GM21526 (cell line): Measurements from ENCODE around the gene P2RY8.
"Not testable (repeated sequence)": the region's sequence is repeated elsewhere in the genome, so short reads cannot be mapped to it uniquely, and the experiment has no call there.

ENCODE experiments used
- ATAC-seq: cut with Tn5 transposase; IDR thresholded peaks from one replicate; pipeline ENCODE4 v1.9.1; 2021; ENCODE audit warnings: moderate library complexity; ENCODE audit not compliant: unreplicated experiment, low FRiP score

P2RY8 gene

GRCh38 chrX:1545776-1546408, 8.9 kb upstream of the P2RY8 start:
- no peak for ATAC-seq

GRCh38 chrX:1542994-1543725, 6.2 kb upstream of the P2RY8 start:
- no peak for ATAC-seq

GRCh38 chrX:1539146-1539545, 2.2 kb upstream of the P2RY8 start:
- ATAC-seq, result not testable (repeated sequence)

- ATAC-seq, result not testable (repeated sequence)
Measured at GRCh38 chrX:1537716-1538090, 718 bp upstream of the P2RY8 start.

DNA sequence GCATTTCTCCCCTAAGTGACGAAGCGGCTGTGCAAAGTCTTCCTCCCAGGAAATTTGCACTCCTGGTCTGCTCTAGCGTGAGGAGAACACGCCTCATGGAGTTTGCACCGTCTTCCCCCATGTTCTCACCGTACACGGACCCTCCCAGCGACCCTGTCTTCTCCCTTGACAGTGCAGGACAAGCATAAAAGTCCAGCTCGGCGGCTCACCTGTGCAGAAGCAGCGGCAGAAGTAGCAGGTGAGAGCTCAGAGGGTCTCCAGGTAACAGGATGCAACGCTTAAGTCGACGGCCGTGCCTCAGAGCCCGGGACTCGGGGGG, 314 bp downstream of the P2RY8 start:
- peak; percentile 2 for ATAC-seq

DNA sequence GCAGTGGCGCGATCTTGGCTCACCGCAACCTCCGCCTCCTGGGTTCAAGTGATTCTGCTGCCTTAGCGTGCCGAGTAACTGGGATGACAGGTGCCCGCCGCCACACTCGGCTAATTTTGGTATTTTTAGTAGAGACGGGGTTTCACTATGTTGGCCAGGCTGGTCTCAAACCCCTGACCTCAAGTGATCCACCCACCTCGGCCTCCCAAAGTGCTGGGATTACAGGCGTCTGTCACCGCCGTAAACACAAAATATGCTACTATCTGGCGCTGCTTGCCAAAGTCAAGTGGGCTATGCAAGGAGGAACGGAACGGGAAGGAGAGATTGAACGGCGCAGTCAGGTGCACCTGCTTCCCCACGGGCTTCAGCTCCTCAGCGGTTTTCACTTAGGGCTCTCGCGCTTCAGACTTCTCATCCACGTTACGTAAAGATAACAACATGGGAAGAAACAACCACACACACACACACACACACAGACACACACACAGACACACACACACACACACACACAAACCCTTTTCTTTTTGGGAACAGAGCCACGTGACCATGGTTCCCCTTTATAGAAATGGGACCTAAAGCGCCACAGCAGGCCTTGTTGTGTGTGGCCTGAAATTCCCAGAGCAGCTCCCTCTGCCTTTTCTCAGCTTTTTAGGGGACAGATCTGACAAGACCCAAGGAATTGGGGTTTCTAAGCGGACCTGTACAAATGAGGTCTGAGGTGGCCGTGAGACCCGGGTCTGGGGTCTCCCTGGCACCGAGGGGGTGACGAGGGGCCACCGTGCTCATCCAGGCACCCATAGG, 1.5 kb downstream of the P2RY8 start:
- ATAC-seq, result no peak

DNA sequence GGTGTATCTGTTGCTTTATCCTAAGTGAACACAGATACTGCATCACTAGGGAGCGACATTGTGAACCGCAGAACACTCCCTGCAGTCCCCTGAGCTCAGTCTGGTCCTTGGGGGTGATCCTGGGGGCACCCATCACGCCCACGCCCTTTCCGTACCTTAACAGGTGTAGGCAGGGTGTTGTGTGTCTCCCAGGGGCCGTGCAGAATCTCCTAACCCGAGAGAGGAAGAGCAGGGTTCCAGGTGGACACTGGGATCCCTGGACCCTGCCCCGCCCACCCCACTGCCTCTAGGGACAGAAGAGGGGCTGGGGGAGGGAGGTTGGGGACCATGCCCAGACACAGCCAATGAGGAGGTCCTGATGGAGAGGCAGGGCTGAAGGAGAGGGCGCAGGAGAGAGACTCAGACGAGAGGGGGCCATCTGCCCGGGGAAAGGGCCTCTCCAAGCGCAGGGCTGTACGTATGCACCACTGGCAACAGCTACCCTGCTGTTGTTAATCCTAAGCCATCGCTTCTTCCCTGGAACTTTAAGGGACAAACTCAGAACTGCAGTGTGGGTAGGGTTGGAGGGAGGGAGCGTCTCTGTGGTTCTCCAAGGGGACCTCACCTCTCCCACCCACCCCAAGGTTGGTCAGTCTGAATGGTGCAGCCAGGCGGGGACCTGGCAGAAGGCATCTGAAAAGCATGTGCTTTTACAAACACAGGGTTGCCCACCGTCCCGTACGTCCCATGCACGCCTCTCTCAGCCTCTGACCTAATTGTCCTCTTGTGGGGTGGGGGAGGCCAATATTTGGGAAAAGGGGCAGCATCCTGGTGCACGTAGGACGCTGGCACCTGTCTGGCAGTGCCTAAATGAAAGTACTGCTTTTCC, 2.5 kb downstream of the P2RY8 start:
- peak; percentile 27 for ATAC-seq

DNA sequence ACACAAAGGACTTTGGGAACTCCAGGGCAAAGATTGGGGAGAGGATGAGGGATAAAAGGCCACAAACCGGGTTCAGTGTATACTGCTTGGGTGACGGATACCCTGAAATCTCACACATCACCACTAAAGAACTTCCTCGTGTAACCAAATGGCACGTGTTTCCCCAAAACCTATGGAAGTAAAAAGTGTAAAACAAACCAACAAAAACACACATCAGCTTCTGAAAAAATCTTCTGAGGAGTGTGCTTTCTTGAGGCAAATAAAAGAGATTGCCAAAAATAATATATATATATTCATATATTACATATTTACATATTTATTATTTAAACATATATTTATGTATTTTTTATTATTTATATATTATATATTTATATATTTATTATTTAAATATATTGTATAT, 3.9 kb downstream of the P2RY8 start:
- ATAC-seq, result no peak

DNA sequence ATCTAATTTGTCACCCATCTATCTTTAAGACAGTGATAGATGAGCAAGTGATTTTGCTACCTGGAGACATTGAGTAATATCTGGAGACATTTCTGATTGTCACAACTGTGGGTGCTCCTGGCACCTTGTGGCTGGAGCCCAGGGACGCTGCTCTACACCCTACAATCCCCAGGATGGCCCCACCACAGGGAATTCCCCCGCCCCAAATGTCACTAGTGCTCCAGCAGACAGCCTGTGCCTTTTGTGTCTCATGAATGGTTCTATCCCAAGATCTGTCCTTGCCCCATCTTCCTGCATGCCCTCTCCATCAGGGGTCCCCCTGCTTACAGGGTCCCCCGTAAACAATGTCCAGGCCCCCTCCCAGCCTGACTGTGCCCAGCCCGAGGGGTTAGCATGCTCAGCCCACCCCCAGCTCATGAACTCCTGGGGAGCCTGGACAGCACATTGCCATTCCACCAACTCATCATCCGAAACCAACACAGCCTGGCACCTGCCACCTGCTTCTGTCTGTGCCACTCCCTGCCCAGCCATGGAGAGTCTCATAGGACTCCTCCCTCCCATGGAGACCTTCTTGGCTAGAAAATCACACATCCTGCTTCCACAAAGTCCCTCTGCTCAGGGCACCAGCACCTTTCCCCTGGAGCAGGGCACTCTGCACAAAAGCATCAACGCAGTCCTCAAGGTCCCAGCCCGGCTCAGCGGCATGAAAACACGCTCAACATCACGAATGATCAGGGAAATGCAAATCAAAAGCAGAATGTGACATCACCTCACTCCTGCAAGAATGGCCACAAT, 5.7 kb downstream of the P2RY8 start:
- ATAC-seq, result no peak

DNA sequence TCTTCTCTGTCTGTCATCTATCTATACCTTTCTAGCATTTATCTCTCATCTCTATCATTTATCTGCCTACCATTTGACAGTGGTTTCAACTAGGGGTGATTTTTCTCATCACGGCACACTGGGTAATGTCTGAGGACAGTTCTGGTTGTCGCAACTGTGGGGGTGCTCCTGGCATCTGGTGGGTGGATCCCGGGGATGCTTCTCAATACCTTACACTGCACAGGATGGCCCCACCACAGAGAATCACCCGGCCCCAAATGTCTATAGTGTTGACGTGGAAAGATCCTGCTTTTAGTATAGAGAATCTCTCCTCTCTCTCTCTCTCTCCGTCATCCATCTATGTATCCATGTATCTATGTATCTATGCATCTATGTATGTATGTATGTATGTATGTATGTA, 7.2 kb downstream of the P2RY8 start:
- ATAC-seq, result no peak

GRCh38 chrX:1529328-1529727, 7.7 kb downstream of the P2RY8 start:
- ATAC-seq, result no peak

DNA sequence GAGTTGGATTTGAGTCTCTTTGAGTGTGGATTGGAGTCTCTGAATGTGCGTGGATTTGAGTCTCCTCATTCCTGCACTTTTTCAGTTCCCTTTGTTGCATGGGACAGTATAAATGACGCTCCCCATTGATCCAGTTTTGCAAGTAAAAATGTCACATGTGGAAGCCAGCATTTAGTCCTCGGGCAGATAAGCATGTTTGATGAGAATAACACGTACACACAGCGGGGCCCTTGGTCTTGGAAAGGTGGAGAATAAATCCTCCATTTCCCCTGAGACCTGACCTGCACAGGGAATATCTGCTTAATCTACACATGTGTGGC, 8.1 kb downstream of the P2RY8 start:
- no peak for ATAC-seq

GRCh38 chrX:1528186-1528883, 8.7 kb downstream of the P2RY8 start:
- ATAC-seq, result no peak

DNA sequence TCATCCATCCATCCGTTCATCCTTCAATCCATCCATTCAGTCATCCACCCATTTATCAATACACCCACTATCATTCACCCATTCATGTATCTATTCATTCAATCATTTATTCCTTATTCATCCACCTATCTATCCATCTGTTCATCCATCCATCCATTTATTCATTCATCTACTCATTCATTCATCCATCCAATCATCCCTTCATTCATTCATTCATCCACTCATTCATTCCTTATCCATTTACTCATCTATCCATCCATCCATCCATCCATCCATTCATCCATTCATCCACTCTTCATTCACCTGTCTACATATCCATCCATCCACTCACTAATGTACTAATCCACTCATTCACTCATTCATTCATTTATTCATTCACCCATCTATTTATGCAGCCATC, 9.5 kb downstream of the P2RY8 start:
- no peak for ATAC-seq

- ATAC-seq, result no peak
Measured at GRCh38 chrX:1526565-1526964, 10.4 kb downstream of the P2RY8 start.

DNA sequence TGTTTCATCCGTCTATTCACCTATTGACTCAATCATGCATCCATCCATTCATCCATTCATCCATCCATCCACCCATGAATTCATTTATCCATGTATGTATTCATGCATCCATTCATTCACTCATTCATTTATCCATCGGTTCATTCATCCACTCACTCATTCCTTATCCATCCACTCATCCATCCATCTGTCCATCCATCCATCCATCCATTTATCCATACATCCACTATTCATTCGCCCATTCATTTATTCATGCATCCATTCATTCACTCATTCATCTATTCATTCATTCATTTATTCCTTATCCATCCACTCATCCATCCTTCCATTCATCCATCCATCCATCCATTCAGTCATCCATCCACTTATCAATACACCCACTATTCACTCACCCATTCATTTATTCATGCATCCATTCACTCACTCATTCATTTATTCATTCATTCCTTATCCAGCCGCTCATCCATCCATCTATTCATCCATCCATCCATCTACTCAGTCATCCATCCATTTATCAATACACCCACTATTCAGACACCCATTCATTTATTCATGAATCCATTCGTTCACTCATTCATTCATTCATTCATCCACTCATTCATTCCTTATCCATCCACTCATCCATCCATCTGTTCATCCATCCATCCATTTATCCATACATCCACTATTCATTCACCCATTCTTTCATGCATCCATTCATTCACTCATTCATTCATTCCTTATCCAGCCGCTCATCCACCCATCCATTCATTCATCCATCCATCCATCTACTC, 11.2 kb downstream of the P2RY8 start:
- ATAC-seq, result no peak

DNA sequence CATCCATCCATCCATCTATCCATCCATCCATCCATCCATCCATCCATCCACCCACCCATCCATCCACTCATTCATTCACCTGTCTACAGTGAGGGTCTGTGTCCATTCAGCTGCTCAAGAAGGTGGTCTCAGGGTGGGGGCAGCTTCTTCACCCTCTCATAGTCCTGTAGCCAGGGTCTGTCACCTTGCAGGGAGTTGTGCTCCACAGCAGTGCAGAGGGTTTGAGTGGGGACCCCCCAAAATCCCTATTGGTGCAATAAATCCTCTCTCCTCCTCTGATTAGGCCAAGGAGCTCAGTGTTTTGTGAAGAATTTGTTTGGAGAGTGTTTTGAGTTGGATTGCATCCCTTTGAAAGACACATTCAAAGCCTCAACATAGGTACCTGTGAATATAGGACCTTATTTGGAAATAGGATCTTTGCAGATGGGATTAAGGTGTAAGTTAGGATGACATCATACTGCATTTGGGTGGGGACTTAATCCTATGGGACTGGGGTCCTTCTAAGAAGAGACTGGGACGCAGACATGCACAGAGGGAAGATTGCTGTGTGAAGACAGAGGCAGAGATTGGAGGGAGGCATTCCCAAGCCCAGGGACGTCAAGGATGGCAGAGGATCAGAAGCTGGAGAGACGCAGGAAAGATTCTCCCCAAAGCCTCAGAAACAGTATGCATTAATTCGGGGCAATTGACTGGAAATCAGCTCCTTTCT, 12.0 kb downstream of the P2RY8 start:
- no peak for ATAC-seq

DNA sequence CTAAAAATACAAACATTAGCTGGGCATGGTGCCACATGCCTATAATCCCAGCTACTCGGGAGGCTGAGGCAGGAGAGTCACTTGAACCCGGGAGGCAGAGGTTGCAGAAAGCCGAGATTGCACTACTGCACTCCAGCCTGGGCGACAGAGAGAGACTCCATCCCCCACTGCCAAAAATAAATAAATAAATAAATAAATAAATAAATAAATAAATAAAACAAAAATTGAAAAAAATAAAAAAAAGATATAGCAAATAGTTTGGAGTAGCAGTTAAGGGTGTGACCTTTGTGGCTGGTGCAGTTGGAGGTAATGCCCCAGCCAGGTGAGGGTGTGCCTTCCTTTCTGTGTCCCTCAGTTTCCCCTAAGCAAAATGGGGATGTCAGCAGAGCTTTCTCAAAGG, 14.1 kb downstream of the P2RY8 start:
- not testable (repeated sequence) for ATAC-seq
